HT-29 (cell line): ENCODE results near the gene NAV1. TPM values are rescaled to one million over a fixed set of nuclear protein-coding genes. Genes with fewer than 3 reads are reported as not detected.
"Not testable (repeated sequence)": the region's sequence is repeated elsewhere in the genome, so short reads cannot be mapped to it uniquely, and the experiment has no call there.

Experiments
- DNase-seq: peaks from one replicate; pipeline ENCODE4 v3.0.0-alpha.2; 2015; ENCODE audit warnings: low spot score
- total RNA-seq: library from RNA; depleted of rRNA; stranded (reverse); fragments of >200 nt; shearing (Covaris generic); gene quantifications from 2 replicates; pipeline ENCODE4 v1.2.3, GENCODE V29; 2014; rRNA removed

The NAV1 gene
- total RNA-seq = 0.51 and 0.99 TPM in 2 replicates

GRCh38 chr1:201538612-201539551 lies at the start of gene NAV1:
Gene NAV1 (plus strand): TSS chr1:201539127. CDS start chr1:201622885, 83,758 bp downstream.
- DNase-seq = no peak

- no peak for DNase-seq
Measured at GRCh38 chr1:201489643-201490261, 49.2 kb upstream of the NAV1 start.

GRCh38 chr1:201490708-201491131 lies 48.2 kb upstream of the NAV1 start:
- DNase-seq = no peak

- DNase-seq = no peak
Measured at GRCh38 chr1:201491896-201492511, 46.9 kb upstream of the NAV1 start.

- not testable (repeated sequence) for DNase-seq
Measured at GRCh38 chr1:201493026-201493656, 45.8 kb upstream of the NAV1 start.

- DNase-seq = no peak
Measured at GRCh38 chr1:201493757-201494617, 44.9 kb upstream of the NAV1 start.

- no peak for DNase-seq
Measured at GRCh38 chr1:201495551-201496295, 43.2 kb upstream of the NAV1 start.

- no peak for DNase-seq
Measured at GRCh38 chr1:201496296-201496690, 42.6 kb upstream of the NAV1 start.

- DNase-seq = no peak
Measured at GRCh38 chr1:201497935-201498509, 40.9 kb upstream of the NAV1 start.

GRCh38 chr1:201498621-201499020 lies 40.3 kb upstream of the NAV1 start:
- no peak for DNase-seq

- DNase-seq = no peak
Measured at GRCh38 chr1:201499191-201499590, 39.7 kb upstream of the NAV1 start.

GRCh38 chr1:201499795-201500669 lies 38.9 kb upstream of the NAV1 start:
- DNase-seq = no peak

- no peak for DNase-seq
Measured at GRCh38 chr1:201500670-201501120, 38.2 kb upstream of the NAV1 start.

GRCh38 chr1:201501144-201501543 lies 37.8 kb upstream of the NAV1 start:
- no peak for DNase-seq

- DNase-seq = no peak
Measured at GRCh38 chr1:201501812-201502510, 37.0 kb upstream of the NAV1 start.

GRCh38 chr1:201502511-201502857 lies 36.4 kb upstream of the NAV1 start:
- no peak for DNase-seq

GRCh38 chr1:201503397-201504176 lies 35.3 kb upstream of the NAV1 start:
- no peak for DNase-seq
